ENCODE results near the gene MTR.
"Not testable (repeated sequence)": the region's sequence is repeated elsewhere in the genome, so short reads cannot be mapped to it uniquely, and the experiment has no call there.

The MTR gene

DNA sequence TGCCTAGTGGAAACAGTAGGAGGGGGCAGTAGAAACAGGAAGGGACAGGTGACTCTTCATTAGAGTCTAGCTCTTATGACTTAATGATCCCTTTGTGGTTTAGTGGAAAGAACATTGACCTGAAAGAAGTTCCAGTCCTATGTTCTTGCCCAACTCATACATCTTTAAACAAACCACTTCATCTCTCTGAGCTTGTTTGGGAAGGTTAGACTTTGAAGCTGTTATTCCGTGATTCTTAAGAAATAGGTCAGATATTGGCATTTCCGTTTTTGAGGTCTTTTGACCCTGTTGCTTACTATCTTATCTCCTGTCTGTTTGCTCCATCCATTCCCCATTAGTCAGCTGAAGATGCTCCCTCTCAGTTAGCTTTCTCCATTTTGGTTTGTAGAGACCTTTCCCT, 38.5 kb downstream of the MTR start:
- no peak for DNase-seq (ENCODE audit: low read depth, low spot score)

DNA sequence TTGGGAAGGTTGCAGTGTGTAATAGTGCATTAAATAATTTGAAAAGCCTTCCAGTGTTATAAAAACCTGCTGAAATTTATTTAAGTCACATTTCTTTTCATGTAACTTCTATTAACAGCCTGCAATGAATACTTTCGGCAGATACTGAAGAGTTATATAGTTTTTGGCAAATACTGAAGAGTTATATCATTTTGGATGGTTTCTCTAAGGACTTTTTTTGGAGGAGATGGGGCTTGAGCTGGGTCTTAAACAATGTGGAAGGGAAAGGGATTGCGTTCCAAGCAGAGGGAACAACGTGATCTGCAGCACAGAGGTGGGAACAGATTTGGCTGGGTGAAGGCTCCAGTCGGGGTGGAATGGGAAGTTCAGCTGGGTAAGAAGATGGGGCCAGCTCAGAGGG, 39.8 kb downstream of the MTR start:
- no peak for DNase-seq (ENCODE audit: low read depth, low spot score)

DNA sequence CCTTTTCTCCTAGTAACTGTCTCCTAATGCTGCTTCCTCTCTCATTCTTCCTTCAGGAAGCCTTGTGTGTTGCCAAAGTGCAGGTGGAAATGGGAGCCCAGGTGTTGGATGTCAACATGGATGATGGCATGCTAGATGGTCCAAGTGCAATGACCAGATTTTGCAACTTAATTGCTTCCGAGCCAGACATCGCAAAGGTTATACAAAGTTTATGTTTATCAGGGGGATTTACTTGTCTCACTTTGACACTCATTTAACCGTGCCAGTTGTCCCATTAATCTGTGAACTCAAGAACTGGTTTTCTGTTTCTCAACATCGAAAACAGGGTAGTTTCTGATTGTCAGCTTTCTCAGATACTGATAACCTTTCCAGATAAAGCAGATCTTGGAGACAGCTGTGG, 40.4 kb downstream of the MTR start:
- no peak for DNase-seq (ENCODE audit: low read depth, low spot score)

DNA sequence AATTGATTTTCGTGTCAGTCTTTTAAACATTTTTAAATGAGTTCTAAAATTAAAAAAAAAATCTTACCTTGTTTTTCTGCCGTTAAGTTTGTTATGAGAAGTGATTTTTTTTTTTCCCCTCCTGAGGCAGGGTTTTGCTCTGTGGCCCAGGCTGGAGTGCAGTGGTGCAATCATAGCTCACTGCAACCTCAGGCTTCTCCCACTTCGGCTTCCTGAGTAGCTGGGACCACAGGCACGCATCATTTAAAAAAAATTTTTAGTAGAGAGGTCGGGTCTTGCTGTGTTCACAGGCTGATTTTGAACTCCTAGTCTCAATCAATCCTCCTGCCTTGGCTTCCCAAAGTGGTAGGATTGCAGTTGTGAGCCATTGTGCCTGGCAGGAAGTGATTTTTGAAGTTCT, 41.1 kb downstream of the MTR start:
- no peak for DNase-seq (ENCODE audit: low read depth, low spot score)

DNA sequence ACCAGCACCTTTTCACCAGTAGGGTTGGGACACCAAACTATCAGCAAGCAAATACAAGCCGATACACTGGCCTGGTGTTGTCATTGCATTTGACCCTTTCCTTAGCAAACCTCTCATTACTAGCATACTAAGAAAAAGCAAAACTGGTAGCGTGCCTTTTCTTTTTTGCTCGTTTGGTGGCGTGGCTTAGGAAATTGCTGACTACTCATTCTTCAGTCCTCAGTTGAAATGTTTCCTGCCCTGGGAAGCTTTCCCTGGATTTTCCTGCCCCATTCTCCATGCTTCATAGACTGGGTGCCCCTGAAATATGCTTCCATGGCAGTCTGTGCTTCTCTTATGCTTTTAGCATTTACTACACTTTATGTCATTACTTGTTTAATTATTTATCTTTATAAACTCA, 42.0 kb downstream of the MTR start:
- no peak for DNase-seq (ENCODE audit: low read depth, low spot score)

DNA sequence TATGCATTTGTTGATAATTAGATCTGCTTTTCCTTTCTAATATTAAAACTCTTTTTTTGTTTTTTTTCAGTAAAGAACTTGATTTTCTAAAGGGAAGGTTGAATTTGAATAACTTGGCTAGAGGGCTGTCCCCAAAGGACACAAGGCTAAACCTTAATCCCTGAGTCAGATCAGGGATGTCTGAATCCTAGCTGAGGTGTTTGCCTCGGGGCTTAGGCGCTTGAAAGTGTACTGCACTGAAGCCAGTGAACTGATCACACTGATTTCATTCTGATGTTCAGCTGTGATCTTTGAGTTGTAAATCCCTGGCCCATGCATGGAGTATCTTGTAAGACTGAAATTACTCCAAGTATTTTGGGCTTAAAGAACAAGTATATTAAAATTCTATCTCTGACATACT, 42.8 kb downstream of the MTR start:
- no peak for DNase-seq (ENCODE audit: low read depth, low spot score)

DNA sequence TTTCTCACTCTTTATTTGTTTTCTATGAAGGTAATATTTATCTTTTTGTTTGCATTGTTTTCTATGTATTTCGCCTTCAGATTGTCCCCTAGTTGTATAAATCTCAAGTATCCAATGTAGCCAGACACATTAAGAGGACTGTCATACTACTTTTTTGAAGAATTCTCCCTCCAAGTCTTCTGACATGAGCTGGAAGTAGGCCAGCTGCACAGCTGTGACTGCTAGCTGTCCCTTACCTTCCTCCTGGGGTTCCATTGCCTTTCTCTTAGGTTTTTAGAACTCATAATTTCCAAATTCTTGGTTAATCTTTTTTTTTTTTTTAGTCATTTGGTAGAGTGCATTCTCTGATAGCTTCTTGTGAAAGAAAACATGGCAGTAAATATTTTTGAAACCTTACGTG, 46.2 kb downstream of the MTR start:
- no peak for DNase-seq (ENCODE audit: low read depth, low spot score)

DNA sequence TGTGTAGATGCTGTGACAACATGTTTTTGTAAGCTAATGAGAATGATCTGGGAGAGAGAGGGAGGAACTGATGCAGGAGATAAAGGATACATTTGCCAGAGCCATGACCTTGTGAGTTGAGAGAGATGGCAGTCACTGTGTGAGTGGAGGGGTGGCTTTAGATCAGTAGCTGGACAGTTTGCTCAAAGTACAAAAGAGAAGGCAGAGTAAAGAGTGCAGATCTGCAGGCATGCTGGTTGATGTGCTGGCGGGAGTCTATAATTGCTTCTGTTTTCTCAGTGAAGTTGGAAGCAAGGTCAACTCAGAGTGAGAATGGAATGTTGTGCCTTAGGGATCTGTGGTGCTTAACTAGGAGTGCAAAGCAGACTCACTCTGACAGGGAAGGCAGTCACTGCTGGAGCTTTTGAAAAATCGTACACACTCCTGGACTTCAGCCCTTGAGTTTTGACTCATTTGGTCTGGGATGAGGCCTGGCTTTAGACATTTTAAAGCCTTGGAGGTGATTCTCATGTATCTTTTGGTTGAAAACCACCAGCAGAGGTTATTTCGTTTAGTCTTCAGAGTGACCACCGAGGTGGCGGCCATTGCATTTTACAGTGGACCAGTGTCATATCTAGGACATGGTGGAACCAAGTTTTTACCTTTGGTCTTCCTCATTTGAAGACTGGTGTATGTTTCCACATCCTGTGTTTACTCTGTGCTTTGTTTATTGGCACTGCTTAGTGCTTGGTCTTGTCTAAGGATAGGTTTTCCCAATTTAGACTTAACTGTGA, 49.6 kb downstream of the MTR start:
- no peak for DNase-seq (ENCODE audit: low read depth, low spot score)

DNA sequence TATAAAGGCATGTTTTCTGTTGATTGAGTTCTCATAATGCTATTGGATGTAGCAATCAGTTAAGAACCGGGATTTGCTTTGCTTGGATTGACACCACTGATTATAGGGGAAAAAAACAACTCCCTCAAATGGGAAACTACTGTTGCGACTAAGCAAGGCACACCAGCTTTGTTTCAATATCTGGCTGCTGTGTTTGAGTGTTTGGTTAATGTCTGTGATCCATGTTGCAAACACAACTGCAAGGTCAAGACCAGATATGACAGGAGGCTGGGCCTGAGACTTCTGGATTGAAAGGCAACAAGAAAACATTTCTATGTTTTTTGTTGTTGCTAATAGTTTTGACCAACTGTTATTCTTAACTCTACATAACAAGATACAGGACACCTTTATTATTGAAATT, 50.7 kb downstream of the MTR start:
- no peak for DNase-seq (ENCODE audit: low read depth, low spot score)

DNA sequence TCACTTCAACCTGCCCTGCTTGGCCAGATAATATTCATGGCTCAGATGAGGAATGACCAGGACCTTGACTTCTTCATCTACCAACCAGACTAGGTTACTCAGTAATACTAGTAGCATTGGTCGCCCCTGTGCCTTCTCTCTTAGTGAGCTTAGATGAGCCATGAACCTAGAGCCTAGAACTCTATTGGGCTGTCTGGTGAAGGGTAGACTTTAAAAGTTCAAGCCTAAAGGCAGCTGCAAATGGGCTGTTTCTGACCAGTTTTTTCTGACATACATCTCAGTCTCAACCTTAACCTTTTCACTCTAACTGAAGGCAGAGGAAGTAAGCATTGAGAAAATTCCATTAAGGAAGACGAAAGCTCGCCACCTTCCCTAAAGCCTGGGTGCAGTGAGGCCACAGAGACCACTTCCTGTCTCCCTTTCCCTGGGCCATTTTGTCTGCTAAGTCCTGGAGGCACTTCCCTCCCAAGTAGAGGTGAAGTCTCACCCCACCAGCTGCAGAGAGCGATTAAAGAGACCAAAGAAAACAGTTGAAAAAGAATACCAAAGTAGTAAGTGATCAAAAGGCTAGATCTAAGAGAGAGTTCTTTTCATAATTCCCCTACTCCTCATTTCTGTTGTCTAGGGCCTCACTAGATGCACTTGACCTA, 53.3 kb downstream of the MTR start:
- no peak for DNase-seq (ENCODE audit: low read depth, low spot score)

DNA sequence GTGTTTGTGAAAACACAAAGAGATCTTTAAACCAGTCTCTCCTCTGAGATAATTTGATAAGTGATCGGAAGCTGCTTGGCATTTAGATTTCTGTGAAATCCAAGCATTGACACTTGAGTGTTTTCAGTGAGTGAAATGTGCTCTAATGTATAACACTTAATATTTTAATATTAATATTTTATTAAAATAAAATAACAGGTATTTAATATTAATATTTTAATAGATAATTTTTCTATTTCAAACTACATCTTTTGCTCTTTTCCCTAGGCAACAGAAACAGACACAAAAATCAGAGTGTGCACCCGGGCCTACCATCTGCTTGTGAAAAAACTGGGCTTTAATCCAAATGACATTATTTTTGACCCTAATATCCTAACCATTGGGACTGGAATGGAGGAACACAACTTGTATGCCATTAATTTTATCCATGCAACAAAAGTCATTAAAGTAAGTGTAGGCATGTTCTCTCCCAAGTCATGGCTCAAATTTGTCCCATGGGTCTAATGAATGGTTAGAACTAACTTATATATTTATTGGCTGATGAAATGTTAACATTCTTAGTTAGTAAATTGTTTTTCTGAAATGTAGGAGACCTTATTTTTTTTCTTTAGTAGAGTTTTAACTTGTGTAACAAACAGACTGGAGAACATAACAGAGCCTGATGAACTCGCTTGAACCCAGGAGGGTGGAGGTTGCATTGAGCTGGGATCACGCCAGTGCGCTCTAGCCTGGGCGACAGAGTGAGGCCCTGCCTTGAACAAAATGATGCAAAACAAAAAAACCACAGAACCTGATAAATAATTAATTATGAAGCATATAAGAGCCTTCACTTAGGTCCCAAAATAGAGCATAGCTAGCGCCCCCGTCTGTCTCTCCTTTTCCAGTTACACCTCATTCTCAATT, 55.2 kb downstream of the MTR start:
- no peak for DNase-seq (ENCODE audit: low read depth, low spot score)

DNA sequence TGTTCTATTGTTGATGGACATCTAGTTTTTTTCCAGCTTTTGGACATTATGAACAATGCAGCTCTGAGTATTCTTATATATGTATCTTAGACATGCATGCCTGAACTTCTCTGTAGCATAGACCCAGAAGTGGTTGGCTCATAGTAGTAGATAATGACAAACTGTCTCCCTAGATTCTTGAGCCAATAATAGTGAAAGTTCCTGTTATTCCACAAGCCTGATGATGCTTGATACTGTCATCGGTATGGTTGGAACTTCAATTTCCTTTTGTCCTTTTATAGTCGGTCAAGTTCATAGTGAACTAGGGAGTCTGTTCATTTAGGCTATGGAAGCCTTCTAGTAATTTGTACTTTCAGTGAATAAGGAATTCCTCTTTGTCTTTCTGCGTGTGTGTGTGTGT, 56.8 kb downstream of the MTR start:
- no peak for DNase-seq (ENCODE audit: low read depth, low spot score)

DNA sequence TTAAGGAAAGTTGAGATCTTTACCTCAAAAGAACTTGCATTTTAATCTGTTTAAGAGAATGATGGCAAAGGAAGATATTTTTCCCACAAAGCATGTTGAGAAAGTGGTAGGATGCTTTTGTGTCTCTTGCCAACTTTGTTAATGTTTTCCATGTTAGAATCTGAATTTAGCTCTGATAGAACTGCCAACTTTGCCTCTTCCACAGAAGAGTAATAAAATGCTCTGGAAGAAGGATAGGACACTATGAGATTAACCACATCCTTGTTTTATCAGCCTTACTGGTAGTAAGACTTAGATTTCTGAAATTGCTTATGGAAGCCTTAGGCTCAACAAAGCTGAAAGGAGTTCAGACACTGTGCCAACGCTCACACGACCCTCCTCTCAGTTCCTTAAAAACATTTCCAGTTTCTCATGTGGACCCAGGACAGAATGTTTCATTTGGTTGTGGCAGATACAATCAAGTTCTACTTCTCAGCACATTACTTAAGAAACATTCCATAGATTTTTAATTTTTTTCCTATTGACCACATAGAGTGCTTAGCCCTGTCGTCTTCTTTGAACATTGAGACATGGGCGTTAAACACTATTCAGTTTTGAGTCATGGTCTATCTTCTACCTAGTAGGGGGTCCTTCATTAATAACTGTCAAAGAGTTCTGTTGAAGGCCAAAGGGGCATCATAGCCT, 59.0 kb downstream of the MTR start:
- DNase-seq (ENCODE audit: low read depth, low spot score) = no peak

DNA sequence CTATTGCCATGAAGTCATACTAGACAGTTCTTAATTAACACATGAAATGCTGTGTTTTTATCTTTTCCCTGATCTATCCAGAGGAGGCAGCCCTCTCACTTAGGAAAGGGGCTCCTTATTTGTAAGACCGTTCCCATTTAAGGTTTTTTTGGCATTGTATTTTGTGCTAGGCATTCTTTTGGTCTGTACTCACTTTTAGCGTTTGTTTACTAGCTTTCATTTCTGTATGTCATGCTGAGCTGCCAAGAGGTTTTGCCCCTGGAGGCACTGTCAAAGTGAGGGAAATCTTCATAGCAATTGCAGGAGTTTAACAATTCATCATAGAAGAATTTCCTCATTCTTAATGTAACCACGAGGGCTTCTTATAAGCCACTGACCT, 59.5 kb downstream of the MTR start:
- no peak for DNase-seq (ENCODE audit: low read depth, low spot score)

DNA sequence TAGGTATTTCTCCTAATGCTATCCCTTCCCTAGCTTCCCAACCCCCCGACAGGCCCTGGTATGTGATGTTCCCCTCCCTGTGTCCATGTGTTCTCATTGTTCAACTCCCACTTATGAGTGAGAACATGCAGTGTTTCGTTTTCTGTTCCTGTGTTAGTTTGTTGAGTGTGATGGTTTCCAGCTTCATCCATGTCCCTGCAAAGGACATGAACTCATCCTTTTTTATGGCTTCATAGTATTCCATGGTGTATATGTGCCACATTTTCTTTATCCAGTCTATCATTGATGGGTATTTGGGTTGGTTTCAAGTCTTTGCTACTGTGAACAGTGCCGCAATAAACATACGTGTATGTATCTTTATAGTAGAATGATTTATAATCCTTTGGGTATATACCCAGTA, 61.6 kb downstream of the MTR start:
- DNase-seq (ENCODE audit: low read depth, low spot score) = not testable (repeated sequence)

DNA sequence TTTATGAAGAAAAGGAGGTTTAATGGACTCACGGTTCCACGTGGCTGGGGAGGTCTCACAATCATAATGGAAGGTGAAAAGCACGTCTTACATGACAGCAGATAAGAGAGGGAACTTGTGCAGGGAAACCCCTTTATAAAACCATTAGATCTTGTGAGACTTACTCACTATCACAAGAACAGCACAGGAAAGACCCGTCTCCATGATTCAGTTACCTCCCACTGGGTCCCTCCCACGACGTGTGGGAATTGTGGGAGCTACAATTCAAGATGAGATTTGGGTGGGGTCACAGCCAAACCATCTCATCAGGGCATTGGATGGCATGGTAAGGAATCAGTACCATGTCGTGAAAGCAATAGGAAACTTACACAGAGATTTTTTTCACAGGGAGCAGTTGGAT, 63.1 kb downstream of the MTR start:
- DNase-seq (ENCODE audit: low read depth, low spot score) = no peak

DNA sequence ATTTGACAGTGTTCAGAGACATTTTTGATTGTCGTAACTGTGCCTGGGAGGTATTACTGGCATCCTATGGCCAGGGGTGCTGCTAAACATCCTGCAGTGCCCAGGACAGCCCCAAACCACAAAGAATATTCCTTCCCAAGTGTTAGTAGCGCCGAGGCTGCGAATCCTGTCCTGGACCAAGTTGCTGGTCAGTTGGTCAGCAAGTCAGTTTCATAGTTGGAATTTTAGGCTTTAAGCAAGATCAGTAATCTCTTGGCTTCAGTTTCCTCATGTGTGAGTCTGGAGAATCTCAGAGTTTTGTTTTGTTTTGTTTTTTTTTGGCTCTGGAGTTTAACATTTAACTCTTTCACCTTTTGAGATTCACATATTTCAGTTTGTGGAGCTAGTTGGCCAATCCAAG, 65.0 kb downstream of the MTR start:
- no peak for DNase-seq (ENCODE audit: low read depth, low spot score)

DNA sequence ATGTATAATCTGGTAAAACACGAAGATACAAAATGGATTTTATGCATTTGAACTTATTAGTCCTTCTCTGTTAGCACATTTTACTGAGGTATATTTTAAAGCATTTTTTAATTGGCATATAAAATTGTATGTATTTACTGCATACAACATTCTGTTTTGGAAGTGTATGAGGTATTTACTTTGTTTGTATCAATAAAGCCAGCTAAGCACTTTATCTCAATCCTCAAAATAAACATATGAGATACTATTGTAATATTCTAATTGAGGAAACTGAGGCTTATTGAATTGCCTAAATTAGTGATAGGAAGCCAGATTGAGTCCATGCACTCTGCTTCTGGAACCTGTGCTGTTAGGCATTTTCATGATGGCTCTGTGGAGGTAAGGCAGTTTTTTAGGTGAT, 65.6 kb downstream of the MTR start:
- DNase-seq (ENCODE audit: low read depth, low spot score) = no peak

DNA sequence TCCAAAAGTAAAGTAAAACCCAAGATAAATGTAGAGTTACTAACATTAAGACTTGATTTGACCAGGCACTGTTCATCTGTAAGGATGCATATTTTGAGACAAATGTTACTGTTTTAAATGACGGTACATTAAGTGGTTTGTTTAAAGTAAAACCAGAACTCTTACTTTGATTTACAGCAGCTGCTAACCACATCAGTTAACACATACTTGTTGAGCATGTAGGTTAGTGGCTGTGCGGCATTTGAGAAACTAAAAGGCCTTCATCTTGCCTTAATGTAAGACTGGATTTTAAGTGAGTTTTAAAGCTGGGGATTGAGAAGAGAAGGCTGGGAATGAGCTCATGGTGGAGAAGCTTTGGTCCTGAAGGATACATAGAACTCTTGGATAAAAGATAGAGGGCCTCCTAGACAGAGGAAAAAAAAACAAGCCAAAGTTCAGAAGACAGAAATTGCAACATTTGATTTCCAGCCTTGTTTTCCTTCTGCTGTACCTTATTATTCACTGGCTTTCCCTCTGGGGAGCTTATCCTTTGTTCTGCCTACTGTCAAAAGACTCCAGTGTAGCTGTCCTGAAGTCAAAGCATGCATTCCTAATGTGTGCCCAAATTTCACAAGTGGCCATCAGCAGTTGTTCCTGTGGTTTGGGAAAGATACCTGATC, 66.6 kb downstream of the MTR start:
- no peak for DNase-seq (ENCODE audit: low read depth, low spot score)

DNA sequence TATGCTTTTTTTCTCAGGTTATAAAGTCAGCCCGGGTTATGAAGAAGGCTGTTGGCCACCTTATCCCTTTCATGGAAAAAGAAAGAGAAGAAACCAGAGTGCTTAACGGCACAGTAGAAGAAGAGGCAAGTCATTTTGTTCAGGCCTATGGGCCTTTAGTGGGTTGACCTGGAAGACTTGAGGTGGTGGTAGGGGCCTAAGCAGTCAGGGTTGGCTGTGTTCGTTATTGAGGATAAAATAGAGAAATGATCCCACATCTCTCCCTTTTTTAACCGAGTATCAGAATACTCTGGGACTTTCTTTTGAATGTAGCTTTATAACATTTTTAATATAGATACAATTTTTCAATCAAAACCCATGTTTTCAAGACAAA, 67.1 kb downstream of the MTR start:
- no peak for DNase-seq (ENCODE audit: low read depth, low spot score)

DNA sequence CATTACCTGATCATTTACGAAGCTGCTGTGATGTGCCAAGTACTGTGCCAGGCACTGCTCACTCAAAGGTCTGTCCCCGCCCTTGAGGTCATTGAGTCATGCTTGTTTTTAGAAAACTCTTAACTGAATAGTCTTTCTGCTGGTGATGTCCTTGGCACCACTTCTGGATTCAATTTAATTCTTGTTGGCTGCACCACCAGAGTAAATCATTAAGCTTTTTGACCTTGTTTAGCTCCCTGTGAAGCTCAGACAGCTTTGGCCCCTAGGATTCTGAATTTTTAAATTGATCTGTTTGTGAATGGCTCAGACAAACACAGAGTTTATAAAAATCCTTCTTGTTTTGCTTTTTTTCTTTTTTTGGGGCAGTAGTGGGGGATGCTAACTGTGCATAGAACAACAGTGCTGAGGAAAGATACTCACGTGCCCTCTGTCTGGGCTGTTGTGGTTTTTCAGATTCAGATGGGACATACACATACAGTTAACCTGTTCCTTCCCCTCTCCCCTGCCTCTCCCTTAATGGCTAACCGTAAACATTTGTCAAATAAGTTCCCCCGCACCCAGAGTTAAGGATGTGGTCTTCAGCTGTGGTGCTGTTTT, 67.6 kb downstream of the MTR start:
- DNase-seq (ENCODE audit: low read depth, low spot score) = no peak

Measured in activated naive CD8-positive, alpha-beta T cell treated with anti-CD3 and anti-CD28 coated beads, Interleukin-2, amount 50 U/mL, for 16 hours (primary cell).